IMR-90 (cell line): ENCODE measurements around the gene SNAPC4. TPM values are rescaled to one million over a fixed set of nuclear protein-coding genes. Genes with fewer than 3 reads are reported as not detected.

Source experiments
- ATAC-seq: fragments of 200-7000 bp; cut with Tn5 transposase; 2 replicates; pipeline ENCODE4 v1.9.1; 2020; ENCODE audit warnings: low read depth, mild to moderate bottlenecking, moderate library complexity
- BruUV-seq: library from RNA; stranded (reverse); fragments of 400-500 nt; replicated peaks from 2 replicates; lab custom pipeline; 2021; lab: Mats Ljungman, UMichigan
- CTCF ChIA-PET: fragments of 300-600 bp; formaldehyde crosslinking; extraction: SDS; loops from one replicate; lab custom pipeline; 2021; ENCODE audit warnings: antibody characterized with exemption; lab: Yijun Ruan, JAX
- POLR2A ChIA-PET: fragments of 300-600 bp; sonication (Branson Sonifier 250); formaldehyde crosslinking; loops from one replicate; lab custom pipeline; 2022; ENCODE audit warnings: antibody characterized with exemption; ENCODE audit not compliant: unreplicated experiment; lab: Charles Lee
- DNase-seq: peaks from one replicate; pipeline ENCODE4 v3.0.0; 2013
- H2AFZ ChIP-seq: replicated peaks from 2 replicates; pipeline ENCODE3; 2013; ENCODE audit warnings: low read length, mild to moderate bottlenecking; ENCODE audit not compliant: poor library complexity
- H2AK5ac ChIP-seq: 2 replicates; pipeline ENCODE4 v1.6.1; 2013; ENCODE audit warnings: low read depth, low read length, inconsistent platforms
- H2AK9ac ChIP-seq: replicated peaks from 2 replicates; pipeline ENCODE3; 2013; ENCODE audit warnings: mild to moderate bottlenecking, low read depth, low read length, moderate library complexity; ENCODE audit not compliant: poor library complexity
- H2BK120ac ChIP-seq: 2 replicates; pipeline ENCODE4 v1.6.1; 2013; ENCODE audit warnings: low read depth, low read length, inconsistent platforms
- H2BK15ac ChIP-seq: 3 replicates; pipeline ENCODE4 v1.6.1; 2013; ENCODE audit warnings: low read depth, low read length, inconsistent platforms
- H2BK20ac ChIP-seq: 2 replicates; pipeline ENCODE4 v1.6.1; 2013; ENCODE audit warnings: low read depth, mild to moderate bottlenecking, inconsistent platforms, low read length, moderate library complexity
- H2BK5ac ChIP-seq: 2 replicates; pipeline ENCODE4 v1.6.1; 2013; ENCODE audit warnings: mild to moderate bottlenecking, low read depth, low read length, inconsistent platforms; ENCODE audit not compliant: poor library complexity, severe bottlenecking
- H3K14ac ChIP-seq: replicated peaks from 2 replicates; pipeline ENCODE4 v1.6.1; 2013; ENCODE audit warnings: low read depth, low read length, inconsistent platforms
- H3K18ac ChIP-seq: 2 replicates; pipeline ENCODE4 v1.6.1; 2013; ENCODE audit warnings: low read depth, low read length, control low read depth
- H3K23ac ChIP-seq: 2 replicates; pipeline ENCODE4 v1.6.1; 2013; ENCODE audit warnings: low read depth, low read length, inconsistent platforms
- H3K27ac ChIP-seq: 2 replicates; pipeline ENCODE4 v1.5.1; 2013; ENCODE audit warnings: mild to moderate bottlenecking, control low read depth, low read length; ENCODE audit not compliant: insufficient read depth
- H3K27me3 ChIP-seq: 2 replicates; pipeline ENCODE4 v1.6.1; 2013; ENCODE audit warnings: low read length; ENCODE audit not compliant: control insufficient read depth, insufficient read depth
- H3K36me3 ChIP-seq: 2 replicates; pipeline ENCODE4 v1.6.1; 2013; ENCODE audit warnings: low read length, mixed read lengths; ENCODE audit not compliant: control insufficient read depth, insufficient read depth
- H3K4ac ChIP-seq: 2 replicates; pipeline ENCODE4 v1.6.1; 2013; ENCODE audit warnings: low read depth, low read length, inconsistent platforms
- H3K4me1 ChIP-seq: 2 replicates; pipeline ENCODE4 v1.6.1; 2013; ENCODE audit warnings: low read length, mixed read lengths; ENCODE audit not compliant: control insufficient read depth, insufficient read depth
- H3K4me2 ChIP-seq: 2 replicates; pipeline ENCODE4 v1.6.1; 2013; ENCODE audit warnings: low read depth, mild to moderate bottlenecking, control low read depth, low read length, moderate library complexity
- H3K4me3 ChIP-seq: 2 replicates; pipeline ENCODE4 v1.5.1; 2013; ENCODE audit warnings: low read depth, mild to moderate bottlenecking, control low read depth, low read length, moderate library complexity; ENCODE audit not compliant: insufficient read depth
- H3K56ac ChIP-seq: 2 replicates; pipeline ENCODE4 v1.6.1; 2013; ENCODE audit warnings: low read length, inconsistent platforms; ENCODE audit not compliant: insufficient read depth; ENCODE audit errors: extremely low read depth
- H3K79me1 ChIP-seq, 2 experiments: 2 replicates each; pipeline ENCODE4 v1.6.1; 2013; ENCODE audit warnings: low read length in 2 of 2, inconsistent platforms in 1 of 2, low read depth in 1 of 2
- H3K9ac ChIP-seq: 2 replicates; pipeline ENCODE4 v1.6.1; 2013; ENCODE audit warnings: low read depth, low read length, control low read depth
- H3K9me1 ChIP-seq: 2 replicates; pipeline ENCODE4 v1.6.1; 2013; ENCODE audit warnings: low read length, inconsistent platforms; ENCODE audit not compliant: insufficient read depth
- H3K9me3 ChIP-seq: 2 replicates; pipeline ENCODE4 v1.6.1; 2013; ENCODE audit warnings: low read length; ENCODE audit not compliant: control insufficient read depth, insufficient read depth
- H4K20me1 ChIP-seq: 2 replicates; pipeline ENCODE4 v1.6.1; 2013; ENCODE audit warnings: low read length, inconsistent platforms; ENCODE audit not compliant: insufficient read depth
- H4K5ac ChIP-seq: 2 replicates; pipeline ENCODE4 v1.6.1; 2013; ENCODE audit warnings: mild to moderate bottlenecking, low read depth, low read length, control low read depth
- H4K8ac ChIP-seq, 2 experiments: 2 replicates each; pipeline ENCODE4 v1.6.1; 2013; ENCODE audit warnings: low read depth in 2 of 2, low read length in 2 of 2, control low read depth in 1 of 2, inconsistent platforms in 1 of 2
- H4K91ac ChIP-seq: 2 replicates; pipeline ENCODE4 v1.6.1; 2013; ENCODE audit warnings: low read depth, low read length, inconsistent platforms; ENCODE audit not compliant: insufficient read depth
- BHLHE40 ChIP-seq: fragments of 150-350 bp; IDR thresholded peaks from 2 replicates; pipeline ENCODE4 v1.6.1; 2016; ENCODE audit warnings: mild to moderate bottlenecking, low read depth, low read length
- CEBPB ChIP-seq: IDR thresholded peaks from 2 replicates; pipeline ENCODE4 v1.6.1; 2012; ENCODE audit warnings: low read depth, low read length, improper control_type of control experiment
- CHD1 ChIP-seq: IDR thresholded peaks from 2 replicates; pipeline ENCODE4 v1.6.1; 2012; ENCODE audit warnings: low read depth, low read length, improper control_type of control experiment
- CTCF ChIP-seq: conservative IDR thresholded peaks from 2 replicates; pipeline ENCODE4 v1.5.1; 2012; ENCODE audit warnings: mild to moderate bottlenecking, low read depth, low read length, improper control_type of control experiment
- MAFK ChIP-seq: IDR thresholded peaks from 2 replicates; pipeline ENCODE4 v1.6.1; 2012; ENCODE audit warnings: low read depth, low read length, improper control_type of control experiment
- MAZ ChIP-seq: IDR thresholded peaks from 2 replicates; pipeline ENCODE4 v1.6.1; 2012; ENCODE audit warnings: low read depth, mild to moderate bottlenecking, low read length, improper control_type of control experiment, moderate library complexity, borderline replicate concordance
- MXI1 ChIP-seq: IDR thresholded peaks from 2 replicates; pipeline ENCODE4 v1.6.1; 2012; ENCODE audit warnings: low read depth, mild to moderate bottlenecking, low read length, moderate library complexity, borderline replicate concordance
- NFE2L2 ChIP-seq: fragments of 150-350 bp; IDR thresholded peaks from 2 replicates; pipeline ENCODE4 v1.6.1; 2016; ENCODE audit warnings: low read depth, mild to moderate bottlenecking, low read length
- POLR2A ChIP-seq: IDR thresholded peaks from 2 replicates; pipeline ENCODE4 v1.6.1; 2012; ENCODE audit warnings: mild to moderate bottlenecking, low read depth, low read length
- RCOR1 ChIP-seq: IDR thresholded peaks from 2 replicates; pipeline ENCODE4 v1.6.1; 2012; ENCODE audit warnings: mild to moderate bottlenecking, low read length, improper control_type of control experiment; ENCODE audit not compliant: insufficient replicate concordance
- RFX5 ChIP-seq: IDR thresholded peaks from 2 replicates; pipeline ENCODE4 v1.8.0; 2012; ENCODE audit warnings: low read depth, mild to moderate bottlenecking, low read length, moderate library complexity
- SMC3 ChIP-seq: fragments of 150-350 bp; IDR thresholded peaks from 2 replicates; pipeline ENCODE4 v1.6.1; 2016; ENCODE audit warnings: low read depth, mild to moderate bottlenecking, antibody characterized with exemption, low read length, moderate library complexity
- USF2 ChIP-seq: fragments of 150-350 bp; IDR thresholded peaks from 2 replicates; pipeline ENCODE4 v1.6.1; 2017; ENCODE audit warnings: mild to moderate bottlenecking, antibody characterized with exemption, low read length, low read depth
- WGBS, 2 experiments: methylation state at CpG; one replicate each; pipeline versions ENCODE4 v1.1.5 to v1.1.7; 2013; ENCODE audit warnings: missing lambda C conversion rate in 2 of 2; ENCODE audit not compliant: insufficient read length in 1 of 2; ENCODE audit errors: extremely low coverage in 2 of 2; 5-methylcytosine and 5-hydroxymethylcytosine counted together
- dilution Hi-C: fragments of 300-500 bp; cut with HindIII; formaldehyde crosslinking; loops from one replicate; pipeline ENCODE4 v1.14.3; 2018; ENCODE audit warnings: low sequenced_read_pairs; ENCODE audit not compliant: unreplicated experiment
- in situ Hi-C: fragments of 300-500 bp; cut with MboI; formaldehyde crosslinking; loops from 3 replicates; pipeline ENCODE4 v1.14.3; 2019; ENCODE audit warnings: low sequenced_read_pairs, inconsistent platforms, mixed read lengths
- intact Hi-C: fragments of 100-400 bp; cut with micrococcal nuclease; formaldehyde crosslinking; loops from 2 replicates; pipeline ENCODE4 v1.10.0; 2022
- polyA plus RNA-seq, 3 experiments: library from polyadenylated mRNA; depleted of rRNA; stranded (reverse); fragments of >200 nt; gene quantifications; 2 replicates each; pipeline ENCODE4 v1.2.3, GENCODE V29; 2012; ENCODE audit warnings: low replicate concordance in 1 of 3
- total RNA-seq: library from RNA; depleted of rRNA; stranded (reverse); fragments of >200 nt; gene quantifications from 2 replicates; pipeline ENCODE4 v1.2.3, GENCODE V29; 2012

The SNAPC4 gene
- total and polyA plus RNA-seq, 2 of the 4 experiments (the other 2 are of a cell fraction), result 2.5 to 6.5 TPM

DNA sequence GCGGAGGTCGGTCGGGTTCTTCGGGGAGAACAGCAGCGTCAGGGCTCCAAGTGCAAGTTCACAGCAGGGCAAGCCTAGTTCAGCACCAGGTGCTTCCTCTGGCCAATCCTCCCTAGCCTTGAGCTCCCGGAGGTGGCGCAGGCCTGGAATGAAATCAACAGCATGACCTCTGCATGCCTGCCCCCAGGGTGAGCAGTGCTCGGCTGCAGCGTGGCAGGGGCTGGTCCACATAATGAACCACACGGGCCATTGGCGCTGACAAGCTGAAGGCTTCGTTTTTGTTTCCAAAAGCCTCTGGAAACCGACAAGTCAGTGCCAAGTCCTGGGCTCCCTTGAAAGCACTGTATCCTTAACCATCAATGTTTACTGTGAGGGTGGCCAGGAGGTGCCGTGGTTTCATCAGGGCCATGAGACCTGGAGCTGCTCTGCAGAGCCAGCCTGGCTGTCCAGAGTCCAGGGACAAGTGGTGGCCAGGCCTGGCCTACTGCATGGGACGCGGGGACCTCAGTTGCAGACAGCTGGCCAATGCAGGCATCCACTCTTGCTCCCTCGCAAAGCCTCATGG, 41.8 kb upstream of the SNAPC4 start:
- intact Hi-C loops (no loop called here), dilution Hi-C loops (no loop called here), in situ Hi-C loops (no loop called here)
- Histone ChIP-seq H3K23ac (no peak overlapping the region), H3K9me1 (peaks cover 5% of the 10 kb centered on the region; the same call in 1 of the 2 replicates), H3K4me1 (peaks cover 7% of the 10 kb centered on the region), H2AK5ac (no peak overlapping the region), H4K5ac (no peak overlapping the region), H3K18ac (no peak overlapping the region), H2AK9ac (no peak overlapping the region), H4K8ac (no peak overlapping the region), H2BK15ac (no peak overlapping the region), H3K56ac (no peak overlapping the region), H3K79me1 (peaks cover 0 to 58% of the 10 kb centered on the region in 2 experiments; a peak in 3 of 4 replicates), H2BK20ac (no peak overlapping the region), H3K9ac (no peak overlapping the region), H2BK120ac (no peak overlapping the region), H3K14ac (no peak overlapping the region), H2AFZ (no peak overlapping the region), H3K9me3 (no peaks in the 10 kb centered on the region), H3K4me3 (no peak overlapping the region), H3K27me3 (no peaks in the 10 kb centered on the region), H3K4ac (no peak overlapping the region), H3K36me3 (peaks cover 61% of the 10 kb centered on the region), H4K20me1 (peaks cover 50% of the 10 kb centered on the region), H3K27ac (no peak overlapping the region), H3K4me2 (no peak overlapping the region), H4K91ac (no peak overlapping the region), H2BK5ac (no peak overlapping the region)
- no peak for TF ChIP-seq MAFK
- no peak for TF ChIP-seq CTCF
- no peak for TF ChIP-seq BHLHE40
- no peak for TF ChIP-seq CEBPB
- TF ChIP-seq RFX5, result no peak
- no peak for TF ChIP-seq SMC3
- no peak for TF ChIP-seq CHD1
- TF ChIP-seq MAZ, result no peak
- TF ChIP-seq MXI1, result no peak
- TF ChIP-seq USF2, result no peak
- TF ChIP-seq POLR2A, result no peak
- TF ChIP-seq RCOR1, result no peak
- no peak for TF ChIP-seq NFE2L2
- ATAC-seq (no peak), DNase-seq (no peak)
- 86% methylated on average over 10 of the region's 17 CpGs; no CpG with 5 or more reads in 1 of the 2 experiments for WGBS, 2 experiments
- POLR2A ChIA-PET, result no interaction called here
- CTCF ChIA-PET, result no interaction called here
- BruUV-seq, result no TSS peak
